WTC11 (cell line): ENCODE results near the gene MAB21L1. TPM values are rescaled to one million over a fixed set of nuclear protein-coding genes. Genes with fewer than 3 reads are reported as not detected.

Experiments
- ATAC-seq: fragments of 200-7000 bp; cut with Tn5 transposase; 2 replicates; pipeline ENCODE4 v1.10.0; 2021; ENCODE audit warnings: mild to moderate bottlenecking, moderate library complexity
- CTCF ChIA-PET: fragments of 300-600 bp; sonication (Branson Sonifier 250); formaldehyde crosslinking; loops from one replicate; lab custom pipeline; 2021; ENCODE audit warnings: antibody characterized with exemption; lab: Charles Lee
- POLR2A ChIA-PET: fragments of 350-600 bp; sonication (Branson Sonifier 250); formaldehyde crosslinking; loops from one replicate; lab custom pipeline; 2021; ENCODE audit warnings: antibody characterized with exemption; lab: Charles Lee
- DNase-seq: peaks from one replicate; pipeline ENCODE4 v3.0.0; 2021; ENCODE audit warnings: low spot score
- H3K27ac Mint-ChIP-seq: 2 replicates; pipeline ENCODE4 v1.8.0; 2021; ENCODE audit warnings: mixed read lengths
- H3K27me3 Mint-ChIP-seq: 2 replicates; pipeline ENCODE4 v1.8.0; 2021; ENCODE audit warnings: low read depth, mild to moderate bottlenecking, moderate library complexity, mixed read lengths
- H3K36me3 Mint-ChIP-seq: 2 replicates; pipeline ENCODE4 v1.8.0; 2021; ENCODE audit warnings: mixed read lengths
- H3K4me1 Mint-ChIP-seq: 2 replicates; pipeline ENCODE4 v1.8.0; 2022; ENCODE audit warnings: mixed read lengths
- H3K4me3 Mint-ChIP-seq: 2 replicates; pipeline ENCODE4 v1.8.0; 2021; ENCODE audit warnings: mild to moderate bottlenecking, moderate library complexity, mixed read lengths
- H3K9me3 Mint-ChIP-seq: 2 replicates; pipeline ENCODE4 v1.8.0; 2021; ENCODE audit warnings: mixed read lengths
- ATF2 ChIP-seq: sonication (generic); formaldehyde crosslinking; IDR thresholded peaks from 2 replicates; pipeline ENCODE4 v1.8.1; 2022; ENCODE audit warnings: low read depth, missing genetic modification reagents, borderline replicate concordance
- CREM ChIP-seq: sonication (generic); formaldehyde crosslinking; IDR thresholded peaks from 2 replicates; pipeline ENCODE4 v1.8.1; 2022; ENCODE audit warnings: mild to moderate bottlenecking, missing genetic modification reagents, moderate library complexity
- FOXJ3 ChIP-seq: sonication (generic); formaldehyde crosslinking; IDR thresholded peaks from 2 replicates; pipeline ENCODE4 v1.9.0; 2021; ENCODE audit warnings: missing genetic modification reagents, mild to moderate bottlenecking, borderline replicate concordance
- FOXP1 ChIP-seq: sonication (generic); formaldehyde crosslinking; IDR thresholded peaks from 2 replicates; pipeline ENCODE4 v1.8.0; 2022; ENCODE audit warnings: missing genetic modification reagents, mild to moderate bottlenecking, moderate library complexity, borderline replicate concordance
- GABPB1 ChIP-seq: sonication (generic); formaldehyde crosslinking; IDR thresholded peaks from 2 replicates; pipeline ENCODE4 v1.8.1; 2023; ENCODE audit warnings: mild to moderate bottlenecking, missing genetic modification reagents
- IRF2 ChIP-seq: sonication (generic); formaldehyde crosslinking; IDR thresholded peaks from 2 replicates; pipeline ENCODE4 v1.8.0; 2022; ENCODE audit warnings: low read depth, missing genetic modification reagents, borderline replicate concordance
- NFE2L1 ChIP-seq: sonication (generic); formaldehyde crosslinking; IDR thresholded peaks from 2 replicates; pipeline ENCODE4 v1.8.1; 2023; ENCODE audit warnings: missing genetic modification reagents
- NR2C2 ChIP-seq: sonication (generic); formaldehyde crosslinking; IDR thresholded peaks from 2 replicates; pipeline ENCODE4 v1.8.0; 2022; ENCODE audit warnings: mild to moderate bottlenecking, missing genetic modification reagents
- PRDM15 ChIP-seq: sonication (generic); formaldehyde crosslinking; IDR thresholded peaks from 2 replicates; pipeline ENCODE4 v1.8.0; 2022; ENCODE audit warnings: missing genetic modification reagents
- PREB ChIP-seq: sonication (generic); formaldehyde crosslinking; IDR thresholded peaks from 2 replicates; pipeline ENCODE4 v1.8.1; 2022; ENCODE audit warnings: mild to moderate bottlenecking, missing genetic modification reagents, moderate library complexity, borderline replicate concordance
- TEAD1 ChIP-seq: sonication (generic); formaldehyde crosslinking; IDR thresholded peaks from 2 replicates; pipeline ENCODE4 v1.8.0; 2022; ENCODE audit warnings: mild to moderate bottlenecking, missing genetic modification reagents
- USF2 ChIP-seq: sonication (generic); formaldehyde crosslinking; IDR thresholded peaks from 2 replicates; pipeline ENCODE4 v1.8.1; 2023; ENCODE audit warnings: mild to moderate bottlenecking, missing genetic modification reagents, moderate library complexity
- ZMAT4 ChIP-seq: fragments of 250-450 bp; sonication (Bioruptor Pico); IDR thresholded peaks from 2 replicates; pipeline ENCODE4 v1.9.0; 2021; ENCODE audit warnings: mild to moderate bottlenecking
- ZNF138 ChIP-seq: sonication (generic); formaldehyde crosslinking; conservative IDR thresholded peaks from 2 replicates; pipeline ENCODE4 v1.8.1; 2022; ENCODE audit warnings: mild to moderate bottlenecking, moderate library complexity, missing genetic modification reagents
- ZNF396 ChIP-seq: fragments of 250-450 bp; sonication (Bioruptor Pico); IDR thresholded peaks from 2 replicates; pipeline ENCODE4 v1.8.0; 2021; ENCODE audit warnings: mild to moderate bottlenecking, moderate library complexity, borderline replicate concordance
- ZNF423 ChIP-seq: fragments of 250-450 bp; sonication (Bioruptor Pico); IDR thresholded peaks from 2 replicates; pipeline ENCODE4 v2.1.2; 2022; ENCODE audit warnings: mild to moderate bottlenecking, moderate library complexity
- ZNF512 ChIP-seq: sonication (generic); formaldehyde crosslinking; IDR thresholded peaks from 2 replicates; pipeline ENCODE4 v1.8.1; 2022; ENCODE audit warnings: missing genetic modification reagents, borderline replicate concordance
- ZNF671 ChIP-seq: fragments of 250-450 bp; sonication (Bioruptor Pico); IDR thresholded peaks from 2 replicates; pipeline ENCODE4 v1.8.0; 2021; ENCODE audit warnings: mild to moderate bottlenecking
- ZSCAN18 ChIP-seq: fragments of 250-450 bp; sonication (Bioruptor Pico); IDR thresholded peaks from 2 replicates; pipeline ENCODE4 v2.1.2; 2022; ENCODE audit warnings: mild to moderate bottlenecking, moderate library complexity
- total RNA-seq: library from RNA; stranded (reverse); gene quantifications from 3 replicates; pipeline ENCODE4 v1.2.3, GENCODE V29; 2021

Gene MAB21L1
- total RNA-seq, 1 experiment from 2014 or later = 0.15 TPM

GRCh38 chr13:35518337-35518946 is 42.0 kb upstream of the MAB21L1 start:
- TF ChIP-seq ZNF138 = no peak
- TF ChIP-seq ZNF671 (CRISPR knock-in tag) = no peak
- no peak for TF ChIP-seq NFE2L1 (CRISPR knock-in tag)
- no peak for TF ChIP-seq FOXJ3
- TF ChIP-seq PRDM15 (CRISPR knock-in tag) = no peak
- no peak for TF ChIP-seq FOXP1 (CRISPR knock-in tag)
- TF ChIP-seq ZMAT4 (CRISPR knock-in tag) = no peak
- TF ChIP-seq USF2 (CRISPR knock-in tag) = no peak
- TF ChIP-seq NR2C2 = no peak
- no peak for TF ChIP-seq GABPB1 (CRISPR knock-in tag)
- TF ChIP-seq TEAD1 = no peak
- TF ChIP-seq ZNF423 (CRISPR knock-in tag) = no peak
- no peak for TF ChIP-seq IRF2 (CRISPR knock-in tag)
- no peak for TF ChIP-seq ATF2 (CRISPR knock-in tag)
- TF ChIP-seq PREB = no peak
- TF ChIP-seq ZNF512 = no peak
- TF ChIP-seq CREM (CRISPR knock-in tag) = no peak
- no peak for TF ChIP-seq ZSCAN18
- TF ChIP-seq ZNF396 (CRISPR knock-in tag) = no peak
- Mint-ChIP-seq H3K4me3 (no peak overlapping the region), H3K36me3 (peaks cover 5% of the 10 kb centered on the region), H3K9me3 (peaks cover 5% of the 10 kb centered on the region), H3K4me1 (peaks cover 17% of the 10 kb centered on the region), H3K27ac (no peak overlapping the region), H3K27me3 (no peaks in the 10 kb centered on the region)
- POLR2A ChIA-PET = no interaction called here
- CTCF ChIA-PET = no interaction called here
- DNase-seq (no peak), ATAC-seq (no peak)
